Mesenchymal stem cell (in vitro differentiated cells and primary cell): ENCODE measurements around the gene SMYD4.

Source experiments
- DNase-seq: peaks from one replicate; pipeline ENCODE4 v3.0.0-alpha.2; 2013
- H2AFZ ChIP-seq: one replicate; pipeline ENCODE4 v1.6.1; 2013; ENCODE audit warnings: low read depth, mild to moderate bottlenecking, control low read depth, inconsistent platforms, low read length, moderate library complexity
- H2AK5ac ChIP-seq: 2 replicates; pipeline ENCODE4 v1.6.1; 2013; ENCODE audit warnings: low read length, moderate library complexity, mild to moderate bottlenecking, inconsistent platforms; ENCODE audit not compliant: severe bottlenecking
- H2BK120ac ChIP-seq: one replicate; pipeline ENCODE4 v1.6.1; 2013; ENCODE audit warnings: low read depth, mild to moderate bottlenecking, inconsistent platforms, low read length, moderate library complexity
- H2BK12ac ChIP-seq, 2 experiments: one replicate each; pipeline ENCODE4 v1.6.1; 2013; ENCODE audit warnings: inconsistent platforms in 2 of 2, low read length in 2 of 2, mild to moderate bottlenecking in 2 of 2, moderate library complexity in 2 of 2, control low read depth in 1 of 2
- H2BK15ac ChIP-seq: one replicate; pipeline ENCODE4 v1.6.1; 2013; ENCODE audit warnings: mild to moderate bottlenecking, low read depth, inconsistent platforms; ENCODE audit not compliant: poor library complexity, severe bottlenecking
- H2BK5ac ChIP-seq: 2 replicates; pipeline ENCODE4 v1.6.1; 2013; ENCODE audit warnings: low read depth, mild to moderate bottlenecking, low read length, control low read depth, inconsistent platforms; ENCODE audit not compliant: poor library complexity, severe bottlenecking
- H3K14ac ChIP-seq, 2 experiments: one replicate each; pipeline ENCODE4 v1.6.1; 2013; ENCODE audit warnings: inconsistent platforms in 2 of 2, low read length in 2 of 2, control low read depth in 1 of 2, mild to moderate bottlenecking in 1 of 2, moderate library complexity in 1 of 2
- H3K18ac ChIP-seq, 2 experiments: one replicate each; pipeline ENCODE4 v1.6.1; 2013; ENCODE audit warnings: inconsistent platforms in 2 of 2, low read length in 2 of 2, control low read depth in 1 of 2, low read depth in 1 of 2, mild to moderate bottlenecking in 1 of 2
- H3K23ac ChIP-seq, 2 experiments: one replicate each; pipeline ENCODE4 v1.6.1; 2013; ENCODE audit warnings: inconsistent platforms in 2 of 2, low read length in 2 of 2, mild to moderate bottlenecking in 2 of 2, moderate library complexity in 2 of 2, control low read depth in 1 of 2
- H3K27ac ChIP-seq: 2 replicates; pipeline ENCODE4 v1.5.1; 2013; ENCODE audit warnings: mild to moderate bottlenecking, moderate library complexity, low read length, control low read depth, inconsistent platforms; ENCODE audit not compliant: poor library complexity, severe bottlenecking
- H3K27me3 ChIP-seq, 2 experiments: 2 replicates each; pipeline versions ENCODE4 v1.6.1 to v1.7.0; 2013; ENCODE audit warnings: low read length in 2 of 2, mild to moderate bottlenecking in 2 of 2, moderate library complexity in 2 of 2, control low read depth in 1 of 2, inconsistent platforms in 1 of 2; ENCODE audit not compliant: control insufficient read depth in 1 of 2, insufficient read depth in 1 of 2
- H3K36me3 ChIP-seq, 2 experiments: 2 replicates each; pipeline versions ENCODE4 v1.6.1 to v1.7.0; 2013; ENCODE audit warnings: low read length in 2 of 2, control low read depth in 1 of 2, inconsistent platforms in 1 of 2, low read depth in 1 of 2, mild to moderate bottlenecking in 1 of 2; ENCODE audit not compliant: insufficient read depth in 2 of 2, control insufficient read depth in 1 of 2
- H3K4ac ChIP-seq, 2 experiments: one replicate each; pipeline ENCODE4 v1.6.1; 2013; ENCODE audit warnings: inconsistent platforms in 2 of 2, low read length in 2 of 2, mild to moderate bottlenecking in 2 of 2, moderate library complexity in 2 of 2, control low read depth in 1 of 2, low read depth in 1 of 2
- H3K4me1 ChIP-seq: 2 replicates; pipeline ENCODE4 v1.6.1; 2013; ENCODE audit warnings: low read depth, low read length, control low read depth; ENCODE audit not compliant: control insufficient read depth, insufficient read depth
- H3K4me2 ChIP-seq: 2 replicates; pipeline ENCODE4 v1.6.1; 2013; ENCODE audit warnings: low read length, mild to moderate bottlenecking, inconsistent platforms; ENCODE audit not compliant: poor library complexity, severe bottlenecking
- H3K4me3 ChIP-seq, 2 experiments: 2 replicates each; pipeline versions ENCODE4 v1.5.1 to v1.7.0; 2013; ENCODE audit warnings: low read length in 2 of 2, mild to moderate bottlenecking in 2 of 2, control low read depth in 1 of 2, low read depth in 1 of 2; ENCODE audit not compliant: insufficient read depth in 1 of 2
- H3K79me1 ChIP-seq: replicated peaks from 2 replicates; pipeline ENCODE4 v1.6.1; 2013; ENCODE audit warnings: mild to moderate bottlenecking, control low read depth, low read length, inconsistent platforms; ENCODE audit not compliant: poor library complexity, severe bottlenecking
- H3K9ac ChIP-seq: 2 replicates; pipeline ENCODE4 v1.7.0; 2013; ENCODE audit warnings: mild to moderate bottlenecking, low read length, moderate library complexity
- H3K9me3 ChIP-seq: 2 replicates; pipeline ENCODE4 v1.7.0; 2013; ENCODE audit warnings: mild to moderate bottlenecking, low read length; ENCODE audit not compliant: control insufficient read depth
- H4K8ac ChIP-seq: one replicate; pipeline ENCODE4 v1.6.1; 2013; ENCODE audit warnings: inconsistent platforms, mild to moderate bottlenecking, low read length, moderate library complexity
- H4K91ac ChIP-seq: one replicate; pipeline ENCODE4 v1.6.1; 2013; ENCODE audit warnings: mild to moderate bottlenecking, low read length, inconsistent platforms
- WGBS: methylation state at CpG from one replicate; pipeline ENCODE4 v1.1.7; 2013; ENCODE audit warnings: mixed read lengths; 5-methylcytosine and 5-hydroxymethylcytosine counted together

Gene SMYD4

GRCh38 chr17:1873418-1873817 lies 43.7 kb upstream of the SMYD4 start:
- Histone ChIP-seq H2AFZ (no peak overlapping the region), H3K27me3 (no peaks in the 10 kb centered on the region), H3K27ac (no peak overlapping the region), H2BK120ac (no peak overlapping the region), H3K23ac (no peak overlapping the region), H2BK5ac (no peak overlapping the region), H4K91ac (no peak overlapping the region), H3K18ac (no peak overlapping the region), H2BK15ac (no peak overlapping the region), H3K14ac (no peak overlapping the region), H3K36me3 (peaks cover 21 to 81% of the 10 kb centered on the region in 2 experiments), H2AK5ac (no peak overlapping the region), H3K4me2 (no peak overlapping the region), H2BK12ac (no peak overlapping the region), H3K4me3 (no peak overlapping the region), H4K8ac (no peak overlapping the region), H3K4ac (no peak overlapping the region), H3K9ac (no peak overlapping the region), H3K4me1 (peaks cover 2% of the 10 kb centered on the region), H3K79me1 (peaks cover 4% of the 10 kb centered on the region), H3K9me3 (no peaks in the 10 kb centered on the region)
- no peak for DNase-seq
- WGBS, result 98% methylated on average over 8 of the region's 9 CpGs

GRCh38 chr17:1872976-1873375 lies 43.3 kb upstream of the SMYD4 start:
- WGBS, result 98% methylated on average over 4 of the region's 4 CpGs
- Histone ChIP-seq H3K18ac (no peak overlapping the region), H3K4me3 (no peak overlapping the region), H3K9me3 (no peaks in the 10 kb centered on the region), H3K27me3 (no peaks in the 10 kb centered on the region), H2AK5ac (no peak overlapping the region), H3K4me1 (peaks cover 2% of the 10 kb centered on the region), H2BK5ac (no peak overlapping the region), H2BK120ac (no peak overlapping the region), H3K79me1 (peaks cover 7% of the 10 kb centered on the region), H4K8ac (no peak overlapping the region), H3K9ac (no peak overlapping the region), H3K14ac (no peak overlapping the region), H4K91ac (no peak overlapping the region), H3K23ac (no peak overlapping the region), H3K4ac (no peak overlapping the region), H3K27ac (no peak overlapping the region), H2BK15ac (no peak overlapping the region), H3K36me3 (peaks cover 20 to 83% of the 10 kb centered on the region in 2 experiments), H3K4me2 (no peak overlapping the region), H2AFZ (no peak overlapping the region), H2BK12ac (no peak overlapping the region)
- DNase-seq, result no peak

GRCh38 chr17:1872254-1872653 lies 42.6 kb upstream of the SMYD4 start:
- H3K79me1 ChIP-seq, result peaks cover 9% of the 10 kb centered on the region
- no peak overlapping the region for H4K91ac ChIP-seq
- H2BK15ac ChIP-seq, result no peak overlapping the region
- no peaks in the 10 kb centered on the region for H3K27me3 ChIP-seq
- H2BK5ac ChIP-seq, result no peak overlapping the region
- no peak overlapping the region for H4K8ac ChIP-seq
- H3K4ac ChIP-seq, result no peak overlapping the region
- H3K9ac ChIP-seq, result no peak overlapping the region
- no peak overlapping the region for H3K4me3 ChIP-seq
- WGBS, result 99% methylated on average over 12 of the region's 12 CpGs
- no peak overlapping the region for H3K27ac ChIP-seq
- no peak overlapping the region for H3K4me2 ChIP-seq
- H3K14ac ChIP-seq, result no peak overlapping the region
- no peak overlapping the region for H2AFZ ChIP-seq
- no peak overlapping the region for H2BK12ac ChIP-seq
- no peaks in the 10 kb centered on the region for H3K9me3 ChIP-seq
- H3K18ac ChIP-seq, result no peak overlapping the region
- H3K4me1 ChIP-seq, result peaks cover 2% of the 10 kb centered on the region
- DNase-seq, result no peak
- no peak overlapping the region for H3K23ac ChIP-seq
- peaks cover 14 to 76% of the 10 kb centered on the region in 2 experiments for H3K36me3 ChIP-seq
- no peak overlapping the region for H2AK5ac ChIP-seq
- H2BK120ac ChIP-seq, result no peak overlapping the region

- whole genome bisulfite sequencing, result 81% methylated on average over 4 of the region's 5 CpGs
- no peaks in the 10 kb centered on the region for H3K9me3 ChIP-seq
- no peak overlapping the region for H3K27ac ChIP-seq
- no peak overlapping the region for H3K4me2 ChIP-seq
- no peak overlapping the region for H3K9ac ChIP-seq
- H3K27me3 ChIP-seq, result no peaks in the 10 kb centered on the region
- no peak overlapping the region for H3K18ac ChIP-seq
- H3K79me1 ChIP-seq, result peaks cover 12% of the 10 kb centered on the region
- no peak for DNase-seq
- H3K14ac ChIP-seq, result no peak overlapping the region
- H2BK15ac ChIP-seq, result no peak overlapping the region
- H2BK5ac ChIP-seq, result no peak overlapping the region
- peaks cover 12 to 72% of the 10 kb centered on the region in 2 experiments for H3K36me3 ChIP-seq
- H2BK120ac ChIP-seq, result no peak overlapping the region
- H3K4ac ChIP-seq, result no peak overlapping the region
- H2AK5ac ChIP-seq, result no peak overlapping the region
- no peak overlapping the region for H2BK12ac ChIP-seq
- H4K8ac ChIP-seq, result no peak overlapping the region
- H4K91ac ChIP-seq, result no peak overlapping the region
- H3K4me1 ChIP-seq, result peaks cover 2% of the 10 kb centered on the region
- H3K23ac ChIP-seq, result no peak overlapping the region
- no peak overlapping the region for H3K4me3 ChIP-seq
- H2AFZ ChIP-seq, result no peak overlapping the region
Measured at GRCh38 chr17:1871756-1872155, 42.1 kb upstream of the SMYD4 start.
